ENCODE measurements around the gene COG7. TPM values are rescaled to one million over a fixed set of nuclear protein-coding genes. Genes with fewer than 3 reads are reported as not detected.

COG7 gene
- total RNA-seq, 1 experiment from 2014 or later = 22.6 TPM

DNA sequence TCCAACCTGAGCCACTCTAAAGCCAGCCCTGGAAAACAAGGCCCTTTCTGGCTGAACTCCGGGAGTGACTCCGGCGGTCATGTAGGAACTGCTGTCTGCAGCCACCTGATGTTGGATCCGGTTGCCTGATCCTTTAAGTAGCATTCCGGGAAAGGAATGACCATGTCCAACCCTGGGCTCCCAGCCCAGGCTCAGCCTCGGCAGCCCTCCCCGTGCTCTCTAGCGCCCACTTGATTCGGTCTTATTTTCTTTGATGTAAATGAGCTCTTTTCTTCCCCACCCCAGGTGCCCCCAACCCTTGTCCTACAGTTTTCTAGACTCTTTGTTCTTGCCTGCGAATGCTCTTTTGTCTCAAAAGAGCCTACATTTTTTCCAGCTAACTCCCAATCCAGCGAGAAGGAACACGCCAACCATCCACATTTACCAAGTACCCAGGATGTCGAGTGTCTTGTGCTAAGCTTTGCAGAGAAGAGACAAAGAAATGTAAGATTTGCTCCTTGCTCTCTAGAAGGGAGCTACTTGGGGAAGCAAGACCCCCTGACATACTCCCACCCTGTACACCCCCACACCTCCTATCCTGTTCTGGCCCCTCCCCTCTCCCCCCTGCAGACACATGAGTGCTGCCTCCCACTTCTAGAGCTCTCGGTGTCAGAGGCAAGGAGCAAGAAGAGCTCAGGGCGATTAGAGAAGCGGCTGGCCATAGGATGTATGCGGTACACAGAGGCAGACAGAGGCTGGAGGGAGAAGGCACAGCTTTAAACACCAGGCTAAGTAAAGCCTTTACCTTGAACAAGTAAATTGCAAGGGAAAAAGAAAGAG is 53.8 kb downstream of the COG7 start:
- Mint-ChIP-seq H3K4me1 (peaks cover 33% of the 10 kb centered on the region), H3K36me3 (peaks cover 34% of the 10 kb centered on the region), H3K9me3 (no peaks in the 10 kb centered on the region), H3K4me3 (peak overlapping the region; percentile 48), H3K27ac (peak overlapping the region; percentile 89), H3K27me3 (ENCODE audit: low read depth) (no peaks in the 10 kb centered on the region)
- CTCF ChIA-PET = interaction anchor here (0.5 to 2.1 kb wide), 43 partner anchors 9 to 1509 kb away, joined by 3 to 40 read pairs (median 5); partner anchors contain the start of genes SCNN1B and SCNN1G
- POLR2A ChIA-PET = interaction anchor here (0.5 to 1.5 kb wide), 7 partner anchors 10 to 1845 kb away, joined by 3 to 5 read pairs (median 3); no protein-coding TSS in a partner anchor
- peak; percentile 82 for DNase-seq (ENCODE audit: low spot score)
- TF ChIP-seq ZBTB21 (CRISPR knock-in tag; IDR thresholded peaks at IDR 0.05; ENCODE audit: borderline replicate concordance) = 0 out of 2 replicates have a peak, but pooled peaks have one; percentile 44
- TF ChIP-seq, protein P1, sequence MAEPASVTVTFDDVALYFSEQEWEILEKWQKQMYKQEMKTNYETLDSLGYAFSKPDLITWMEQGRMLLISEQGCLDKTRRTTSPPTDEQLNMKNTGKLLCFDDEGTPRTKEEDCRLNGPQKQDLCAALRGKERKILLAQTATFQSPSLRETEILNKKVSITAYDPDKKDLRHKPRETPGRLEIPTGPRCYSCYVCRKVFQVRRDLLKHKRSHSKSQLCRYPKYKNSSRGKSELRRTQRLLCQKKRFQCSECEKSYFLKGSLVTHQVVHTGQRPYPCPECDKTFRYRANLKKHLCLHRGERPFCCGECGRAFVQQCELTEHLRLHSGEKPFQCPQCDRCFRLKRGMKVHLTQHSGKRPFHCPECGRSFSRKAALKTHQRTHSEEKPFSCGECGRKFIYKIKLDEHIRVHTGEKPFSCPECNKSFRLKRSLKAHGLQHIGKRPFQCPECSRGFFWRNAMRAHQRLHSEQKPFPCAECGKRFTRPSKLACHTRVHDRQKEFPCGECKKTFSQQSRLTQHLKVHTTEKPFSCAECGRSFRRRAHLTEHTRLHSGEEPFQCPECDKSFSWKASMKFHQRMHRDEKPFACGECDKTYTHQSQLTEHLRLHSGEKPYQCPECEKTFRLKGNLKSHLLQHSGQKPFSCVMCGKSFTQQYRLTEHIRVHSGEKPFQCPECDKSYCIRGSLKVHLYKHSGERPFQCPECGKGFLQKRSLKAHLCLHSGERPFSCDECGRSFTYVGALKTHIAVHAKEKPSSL (CRISPR knock-in tag; conservative IDR thresholded peaks at IDR 0.05) = no peak
- peak; percentile 72; the same call in 1 of the 2 replicates for TF ChIP-seq PRDM15 (CRISPR knock-in tag; IDR thresholded peaks at IDR 0.05)
- peak; percentile 95 for ATAC-seq

DNA sequence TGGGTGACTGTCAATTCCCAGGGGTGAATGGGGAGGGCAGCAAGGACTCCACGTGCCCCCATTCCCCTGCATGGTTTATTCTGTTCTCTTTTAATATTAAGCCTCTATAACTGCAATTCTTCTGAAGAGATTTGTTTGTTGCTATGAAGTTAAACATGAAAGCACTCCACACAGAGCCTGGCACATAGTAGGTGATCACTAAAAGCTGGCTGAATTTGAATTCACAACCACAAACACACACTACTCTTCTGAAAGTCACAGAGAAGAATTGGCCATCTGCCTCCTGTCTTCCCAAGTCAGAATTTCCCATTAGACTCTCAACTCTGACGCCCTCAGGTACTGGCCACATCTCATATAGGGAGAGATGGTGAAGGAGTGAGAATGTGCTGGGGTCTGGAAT is 55.5 kb downstream of the COG7 start:
- Mint-ChIP-seq H3K9me3 (no peaks in the 10 kb centered on the region), H3K4me1 (peaks cover 33% of the 10 kb centered on the region), H3K27ac (peak overlapping the region; percentile 35; the same call in 1 of the 2 replicates), H3K4me3 (no peak overlapping the region), H3K27me3 (ENCODE audit: low read depth) (no peaks in the 10 kb centered on the region), H3K36me3 (peaks cover 29% of the 10 kb centered on the region)
- CTCF ChIA-PET = no interaction called here
- POLR2A ChIA-PET = no interaction called here
- no peak for ATAC-seq
- no peak for DNase-seq (ENCODE audit: low spot score)
- TF ChIP-seq ZNF671 (CRISPR knock-in tag; IDR thresholded peaks at IDR 0.05) = no peak
- no peak for TF ChIP-seq MLX (CRISPR knock-in tag; IDR thresholded peaks at IDR 0.05)
- no peak for TF ChIP-seq GRHL2 (CRISPR knock-in tag; IDR thresholded peaks at IDR 0.05; ENCODE audit: insufficient replicate concordance, severe bottlenecking)
- no peak for TF ChIP-seq PRRX2 (CRISPR knock-in tag; IDR thresholded peaks at IDR 0.05)
- TF ChIP-seq HMGA2 (CRISPR knock-in tag; IDR thresholded peaks at IDR 0.05) = no peak
- TF ChIP-seq, protein P2, sequence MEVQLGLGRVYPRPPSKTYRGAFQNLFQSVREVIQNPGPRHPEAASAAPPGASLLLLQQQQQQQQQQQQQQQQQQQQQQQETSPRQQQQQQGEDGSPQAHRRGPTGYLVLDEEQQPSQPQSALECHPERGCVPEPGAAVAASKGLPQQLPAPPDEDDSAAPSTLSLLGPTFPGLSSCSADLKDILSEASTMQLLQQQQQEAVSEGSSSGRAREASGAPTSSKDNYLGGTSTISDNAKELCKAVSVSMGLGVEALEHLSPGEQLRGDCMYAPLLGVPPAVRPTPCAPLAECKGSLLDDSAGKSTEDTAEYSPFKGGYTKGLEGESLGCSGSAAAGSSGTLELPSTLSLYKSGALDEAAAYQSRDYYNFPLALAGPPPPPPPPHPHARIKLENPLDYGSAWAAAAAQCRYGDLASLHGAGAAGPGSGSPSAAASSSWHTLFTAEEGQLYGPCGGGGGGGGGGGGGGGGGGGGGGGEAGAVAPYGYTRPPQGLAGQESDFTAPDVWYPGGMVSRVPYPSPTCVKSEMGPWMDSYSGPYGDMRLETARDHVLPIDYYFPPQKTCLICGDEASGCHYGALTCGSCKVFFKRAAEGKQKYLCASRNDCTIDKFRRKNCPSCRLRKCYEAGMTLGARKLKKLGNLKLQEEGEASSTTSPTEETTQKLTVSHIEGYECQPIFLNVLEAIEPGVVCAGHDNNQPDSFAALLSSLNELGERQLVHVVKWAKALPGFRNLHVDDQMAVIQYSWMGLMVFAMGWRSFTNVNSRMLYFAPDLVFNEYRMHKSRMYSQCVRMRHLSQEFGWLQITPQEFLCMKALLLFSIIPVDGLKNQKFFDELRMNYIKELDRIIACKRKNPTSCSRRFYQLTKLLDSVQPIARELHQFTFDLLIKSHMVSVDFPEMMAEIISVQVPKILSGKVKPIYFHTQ (CRISPR knock-in tag; IDR thresholded peaks at IDR 0.05) = no peak
- no peak for TF ChIP-seq NFATC4 (CRISPR knock-in tag; IDR thresholded peaks at IDR 0.05)
- no peak for TF ChIP-seq JUN (CRISPR knock-in tag; IDR thresholded peaks at IDR 0.05)
- no peak for TF ChIP-seq CDX4 (CRISPR knock-in tag; IDR thresholded peaks at IDR 0.05; ENCODE audit: borderline replicate concordance)
- TF ChIP-seq OVOL2 (CRISPR knock-in tag; IDR thresholded peaks at IDR 0.05; ENCODE audit: borderline replicate concordance) = no peak
- no peak for TF ChIP-seq ZBTB43 (CRISPR knock-in tag; IDR thresholded peaks at IDR 0.05)
- no peak for TF ChIP-seq NFYB (CRISPR knock-in tag; conservative IDR thresholded peaks at IDR 0.05; ENCODE audit: low read depth)
- no peak for TF ChIP-seq MAX (CRISPR knock-in tag; IDR thresholded peaks at IDR 0.05)
- TF ChIP-seq, protein P3, sequence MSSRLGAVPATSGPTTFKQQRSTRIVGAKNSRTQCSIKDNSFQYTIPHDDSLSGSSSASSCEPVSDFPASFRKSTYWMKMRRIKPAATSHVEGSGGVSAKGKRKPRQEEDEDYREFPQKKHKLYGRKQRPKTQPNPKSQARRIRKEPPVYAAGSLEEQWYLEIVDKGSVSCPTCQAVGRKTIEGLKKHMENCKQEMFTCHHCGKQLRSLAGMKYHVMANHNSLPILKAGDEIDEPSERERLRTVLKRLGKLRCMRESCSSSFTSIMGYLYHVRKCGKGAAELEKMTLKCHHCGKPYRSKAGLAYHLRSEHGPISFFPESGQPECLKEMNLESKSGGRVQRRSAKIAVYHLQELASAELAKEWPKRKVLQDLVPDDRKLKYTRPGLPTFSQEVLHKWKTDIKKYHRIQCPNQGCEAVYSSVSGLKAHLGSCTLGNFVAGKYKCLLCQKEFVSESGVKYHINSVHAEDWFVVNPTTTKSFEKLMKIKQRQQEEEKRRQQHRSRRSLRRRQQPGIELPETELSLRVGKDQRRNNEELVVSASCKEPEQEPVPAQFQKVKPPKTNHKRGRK (CRISPR knock-in tag; IDR thresholded peaks at IDR 0.05; ENCODE audit: borderline replicate concordance) = no peak
- TF ChIP-seq SMAD4 (CRISPR knock-in tag; IDR thresholded peaks at IDR 0.05) = no peak
- no peak for TF ChIP-seq SOX15 (CRISPR knock-in tag; IDR thresholded peaks at IDR 0.05)
